Glomerular visceral epithelial cell (primary cell): ENCODE measurements around the gene MCOLN3.
"Not testable (repeated sequence)": the region's sequence is repeated elsewhere in the genome, so short reads cannot be mapped to it uniquely, and the experiment has no call there.

Experiments
- DNase-seq: peaks from one replicate; pipeline ENCODE4 v3.0.0-alpha.2; 2016; ENCODE audit errors: extremely low spot score

MCOLN3 gene

GRCh38 chr1:85049735-85050166, 1.5 kb upstream of the MCOLN3 start:
- DNase-seq, result no peak

GRCh38 chr1:85047472-85048295, 616 bp downstream of the MCOLN3 start:
- DNase-seq, result no peak

GRCh38 chr1:85047144-85047471, 1.2 kb downstream of the MCOLN3 start:
- no peak for DNase-seq

- no peak for DNase-seq
Observed at GRCh38 chr1:85042413-85042812, 5.9 kb downstream of the MCOLN3 start.

GRCh38 chr1:85041793-85042192, 6.5 kb downstream of the MCOLN3 start:
- DNase-seq, result no peak

- no peak for DNase-seq
Observed at GRCh38 chr1:85033221-85033620, 15.1 kb downstream of the MCOLN3 start.

- DNase-seq, result no peak
Observed at GRCh38 chr1:85030536-85030935, 17.8 kb downstream of the MCOLN3 start.

GRCh38 chr1:85028151-85028550, 20.1 kb downstream of the MCOLN3 start:
- no peak for DNase-seq

GRCh38 chr1:85027242-85027983, 20.9 kb downstream of the MCOLN3 start:
- no peak for DNase-seq

- DNase-seq, result no peak
Observed at GRCh38 chr1:85025940-85026339, 22.4 kb downstream of the MCOLN3 start.

- no peak for DNase-seq
Observed at GRCh38 chr1:85024736-85025135, 23.6 kb downstream of the MCOLN3 start.

GRCh38 chr1:85022700-85023099, 25.6 kb downstream of the MCOLN3 start:
- DNase-seq, result no peak

GRCh38 chr1:85019994-85020393, 28.3 kb downstream of the MCOLN3 start:
- no peak for DNase-seq

- DNase-seq, result no peak
Observed at GRCh38 chr1:85015826-85016225, 32.5 kb downstream of the MCOLN3 start.

GRCh38 chr1:85005641-85006040, 42.7 kb downstream of the MCOLN3 start:
- DNase-seq, result not testable (repeated sequence)

- DNase-seq, result no peak
Observed at GRCh38 chr1:85001742-85002141, 46.6 kb downstream of the MCOLN3 start.

GRCh38 chr1:84998642-84999280, 49.5 kb downstream of the MCOLN3 start:
- DNase-seq, result no peak

GRCh38 chr1:84997667-84998600, 50.4 kb downstream of the MCOLN3 start:
- DNase-seq, result no peak

- DNase-seq, result peak; percentile 12
Observed at GRCh38 chr1:84996846-84997666, 51.2 kb downstream of the MCOLN3 start, which contains the start of gene MCOLN2. TSS of gene MCOLN2 (minus strand) at chr1:84997113. CDS start at chr1:84996872, 241 bp downstream.

- no peak for DNase-seq
Observed at GRCh38 chr1:84995484-84996334, 52.6 kb downstream of the MCOLN3 start.
